Measurements from ENCODE around the gene KCNMA1.

KCNMA1 gene

DNA sequence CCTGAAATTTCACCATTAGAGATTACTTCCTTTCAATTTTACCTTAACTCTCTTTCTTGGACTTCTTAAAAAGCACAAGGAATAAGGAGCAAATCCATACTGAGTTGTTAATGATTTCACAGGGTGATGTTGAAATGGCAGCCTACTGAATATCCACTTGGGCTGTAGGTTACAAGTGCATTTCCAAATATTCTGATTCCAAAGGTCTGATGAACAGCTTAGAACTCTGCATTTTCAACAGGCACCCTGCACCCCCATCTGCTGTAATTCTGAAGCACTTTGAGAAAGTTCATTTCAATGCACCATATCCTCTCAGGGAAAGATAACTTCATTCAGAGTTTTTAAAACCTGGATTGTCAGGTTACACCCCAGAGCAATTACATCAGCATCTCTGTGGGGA lies 368.4 kb downstream of the KCNMA1 start:
- TF ChIP-seq, protein P1, sequence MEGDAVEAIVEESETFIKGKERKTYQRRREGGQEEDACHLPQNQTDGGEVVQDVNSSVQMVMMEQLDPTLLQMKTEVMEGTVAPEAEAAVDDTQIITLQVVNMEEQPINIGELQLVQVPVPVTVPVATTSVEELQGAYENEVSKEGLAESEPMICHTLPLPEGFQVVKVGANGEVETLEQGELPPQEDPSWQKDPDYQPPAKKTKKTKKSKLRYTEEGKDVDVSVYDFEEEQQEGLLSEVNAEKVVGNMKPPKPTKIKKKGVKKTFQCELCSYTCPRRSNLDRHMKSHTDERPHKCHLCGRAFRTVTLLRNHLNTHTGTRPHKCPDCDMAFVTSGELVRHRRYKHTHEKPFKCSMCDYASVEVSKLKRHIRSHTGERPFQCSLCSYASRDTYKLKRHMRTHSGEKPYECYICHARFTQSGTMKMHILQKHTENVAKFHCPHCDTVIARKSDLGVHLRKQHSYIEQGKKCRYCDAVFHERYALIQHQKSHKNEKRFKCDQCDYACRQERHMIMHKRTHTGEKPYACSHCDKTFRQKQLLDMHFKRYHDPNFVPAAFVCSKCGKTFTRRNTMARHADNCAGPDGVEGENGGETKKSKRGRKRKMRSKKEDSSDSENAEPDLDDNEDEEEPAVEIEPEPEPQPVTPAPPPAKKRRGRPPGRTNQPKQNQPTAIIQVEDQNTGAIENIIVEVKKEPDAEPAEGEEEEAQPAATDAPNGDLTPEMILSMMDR (IDR thresholded peaks at IDR 0.05; ENCODE audit: low read depth, low read length) = no peak
- H3K4me3 ChIP-seq (ENCODE audit: low read depth, low read length) = no peak overlapping the region

DNA sequence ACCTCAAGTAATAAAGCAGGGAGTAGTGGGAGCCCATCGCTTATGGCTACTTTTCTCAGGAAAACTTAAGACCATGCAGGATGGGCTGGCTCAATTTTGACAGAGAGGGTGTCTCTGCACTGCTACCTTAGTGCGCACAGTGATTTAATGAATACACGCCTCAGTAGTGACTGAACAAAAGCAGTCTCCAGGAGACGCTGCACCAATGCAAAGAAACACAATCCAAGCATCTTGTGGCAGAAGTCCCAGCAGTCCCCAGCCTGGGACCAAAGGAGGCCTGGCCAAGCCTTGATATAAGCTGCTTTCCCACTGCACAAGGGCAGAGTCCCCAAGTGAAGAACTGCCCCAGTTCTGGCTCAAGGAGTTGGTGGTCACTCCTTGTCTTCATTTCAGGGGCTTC lies 368.9 kb downstream of the KCNMA1 start:
- TF ChIP-seq, protein P1 (IDR thresholded peaks at IDR 0.05; ENCODE audit: low read depth, low read length) = no peak
- no peak overlapping the region for H3K4me3 ChIP-seq (ENCODE audit: low read depth, low read length)

DNA sequence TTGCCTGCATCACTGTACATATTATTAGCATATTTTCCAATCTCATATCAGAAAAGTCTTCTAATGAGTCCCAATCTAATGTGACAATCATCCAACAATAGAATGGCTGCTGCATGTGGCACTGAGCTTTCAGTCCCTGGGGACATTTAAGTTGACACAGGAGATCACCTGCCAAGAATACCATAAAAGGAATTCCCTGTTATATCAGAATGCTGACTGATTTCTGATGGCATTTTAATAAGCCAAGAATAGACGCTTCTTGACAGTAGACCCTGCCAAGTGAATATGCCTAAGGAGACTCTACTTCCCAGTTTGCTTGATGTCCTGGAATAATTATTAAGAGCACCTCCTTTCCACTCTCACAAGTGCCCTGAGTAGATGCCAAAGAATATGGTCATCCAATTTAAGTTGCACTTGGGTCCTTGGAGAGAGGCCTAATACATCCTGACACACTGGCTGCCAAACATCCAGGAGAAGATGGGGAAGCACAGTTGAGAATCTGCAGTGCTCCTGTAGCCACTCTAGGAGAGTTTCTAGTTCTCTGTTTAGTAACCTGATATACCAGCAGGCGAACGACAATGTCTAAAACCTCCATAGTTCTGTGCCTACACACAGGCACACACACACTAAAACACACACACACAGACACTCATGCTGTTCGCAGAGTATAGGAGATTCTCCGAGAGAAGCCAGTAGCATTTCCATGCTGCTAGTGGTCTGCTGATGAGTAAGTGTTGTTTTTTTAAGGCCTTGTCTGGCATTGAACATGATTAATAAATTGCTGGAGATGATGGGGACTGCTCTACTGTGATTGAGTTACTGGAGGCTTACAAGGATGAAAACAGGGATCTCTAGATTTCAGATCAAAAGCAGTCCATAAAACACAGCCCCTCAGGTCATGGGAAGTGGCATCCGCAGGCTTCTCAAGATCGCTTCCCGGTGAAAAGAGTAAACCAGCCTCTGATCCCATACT lies 369.6 kb downstream of the KCNMA1 start:
- TF ChIP-seq, protein P1 (IDR thresholded peaks at IDR 0.05; ENCODE audit: low read depth, low read length) = no peak
- no peak overlapping the region for H3K4me3 ChIP-seq (ENCODE audit: low read depth, low read length)

- no peak overlapping the region for H3K4me3 ChIP-seq (ENCODE audit: low read depth, low read length)
Observed at GRCh38 chr10:77266242-77266641, 371.4 kb downstream of the KCNMA1 start.

GRCh38 chr10:77264527-77264926 lies 373.1 kb downstream of the KCNMA1 start:
- no peak overlapping the region for H3K4me3 ChIP-seq (ENCODE audit: low read depth, low read length)
- TF ChIP-seq, protein P1 (IDR thresholded peaks at IDR 0.05; ENCODE audit: low read depth, low read length) = no peak

More at GRCh38 chr10:77266242-77266641, 371.4 kb downstream of the KCNMA1 start:
- TF ChIP-seq, protein P1 (IDR thresholded peaks at IDR 0.05; ENCODE audit: low read depth, low read length) = no peak

- TF ChIP-seq, protein P1 (IDR thresholded peaks at IDR 0.05; ENCODE audit: low read depth, low read length) = no peak
- H3K4me3 ChIP-seq (ENCODE audit: low read depth, low read length) = no peak overlapping the region
Observed at GRCh38 chr10:77264107-77264506, 373.5 kb downstream of the KCNMA1 start.

- no peak overlapping the region for H3K4me3 ChIP-seq (ENCODE audit: low read depth, low read length)
- TF ChIP-seq, protein P1 (IDR thresholded peaks at IDR 0.05; ENCODE audit: low read depth, low read length) = no peak
Observed at GRCh38 chr10:77263700-77264099, 373.9 kb downstream of the KCNMA1 start.
